ENCODE data around the gene TAF10. TPM values are rescaled to one million over a fixed set of nuclear protein-coding genes. Genes with fewer than 3 reads are reported as not detected.

Gene TAF10
- total RNA-seq, 1 experiment from 2014 or later, result 387 TPM

- ATAC-seq (no peak), DNase-seq (ENCODE audit: low read depth, low spot score) (no peak)
- BruUV-seq (replicated peaks), result no TSS peak
- Histone ChIP-seq H3K27ac (ENCODE audit: low read length) (no peak overlapping the region), H3K27me3 (ENCODE audit: control insufficient read depth, insufficient read depth, low read length) (peaks cover 7% of the 10 kb centered on the region), H3K4me1 (ENCODE audit: control insufficient read depth, insufficient read depth, low read length) (no peaks in the 10 kb centered on the region), H3K9me3 (ENCODE audit: control insufficient read depth, insufficient read depth, low read depth, low read length) (no peaks in the 10 kb centered on the region), H3K4me3 (ENCODE audit: low read depth in 2 of 2, low read length in 2 of 2) (no peak overlapping the region), H3K36me3 (ENCODE audit: control insufficient read depth, insufficient read depth, low read length) (no peaks in the 10 kb centered on the region)
- CTCF ChIA-PET, result interaction anchor here (0.5 kb wide), 1 partner anchor 111 kb away, joined by 4 read pairs; no protein-coding TSS in a partner anchor
- no peak for TF ChIP-seq SIN3A (IDR thresholded peaks at IDR 0.05; ENCODE audit: borderline replicate concordance, insufficient read depth, low read depth, low read length)
- TF ChIP-seq CTCF (IDR thresholded peaks at IDR 0.05), result no peak
- TF ChIP-seq POLR2AphosphoS5 (IDR thresholded peaks at IDR 0.05; ENCODE audit: low read depth, low read length), result no peak
- TF ChIP-seq REST (IDR thresholded peaks at IDR 0.05; ENCODE audit: insufficient read depth in 1 of 2, low read depth in 2 of 2, low read length in 1 of 2), result no peak
- TF ChIP-seq TCF7L2 (IDR thresholded peaks at IDR 0.05; ENCODE audit: low read depth, low read length), result no peak
- intact Hi-C loops (cut with micrococcal nuclease; ENCODE audit: unreplicated experiment), result no loop called here
- POLR2A ChIA-PET, result no interaction called here
- in situ Hi-C loops (cut with HindIII; ENCODE audit: low pct_unique_long_range_greater_than_20kb, low sequenced_read_pairs), result no loop called here
Observed at GRCh38 chr11:6625832-6626420, 13.9 kb upstream of the TAF10 start.

GRCh38 chr11:6625156-6625831, 13.3 kb upstream of the TAF10 start:
- ChIA-PET POLR2A (no interaction called here), CTCF (no interaction called here)
- DNase-seq (ENCODE audit: low read depth, low spot score) (no peak), ATAC-seq (no peak)
- BruUV-seq (replicated peaks), result no TSS peak
- intact Hi-C loops (cut with micrococcal nuclease; ENCODE audit: unreplicated experiment) (no loop called here), in situ Hi-C loops (cut with HindIII; ENCODE audit: low pct_unique_long_range_greater_than_20kb, low sequenced_read_pairs) (no loop called here)
- H3K27ac ChIP-seq (ENCODE audit: low read length), result no peak overlapping the region
- H3K36me3 ChIP-seq (ENCODE audit: control insufficient read depth, insufficient read depth, low read length), result no peaks in the 10 kb centered on the region
- TF ChIP-seq REST (IDR thresholded peaks at IDR 0.05; ENCODE audit: insufficient read depth in 1 of 2, low read depth in 2 of 2, low read length in 1 of 2) (no peak), POLR2AphosphoS5 (IDR thresholded peaks at IDR 0.05; ENCODE audit: low read depth, low read length) (no peak), CTCF (IDR thresholded peaks at IDR 0.05) (no peak), SIN3A (IDR thresholded peaks at IDR 0.05; ENCODE audit: borderline replicate concordance, insufficient read depth, low read depth, low read length) (no peak)
- no peaks in the 10 kb centered on the region for H3K4me1 ChIP-seq (ENCODE audit: control insufficient read depth, insufficient read depth, low read length)
- no peak overlapping the region for H3K4me3 ChIP-seq (ENCODE audit: low read depth in 2 of 2, low read length in 2 of 2)
- peaks cover 7% of the 10 kb centered on the region for H3K27me3 ChIP-seq (ENCODE audit: control insufficient read depth, insufficient read depth, low read length)
- H3K9me3 ChIP-seq (ENCODE audit: control insufficient read depth, insufficient read depth, low read depth, low read length), result no peaks in the 10 kb centered on the region
